HCT116 (cell line): ENCODE results near the gene ATRAID. TPM values are rescaled to one million over a fixed set of nuclear protein-coding genes. Genes with fewer than 3 reads are reported as not detected.

ENCODE experiments used
- ATAC-seq: fragments of 200-7000 bp; cut with Tn5 transposase; 2 replicates; pipeline ENCODE4 v1.9.1; 2020; ENCODE audit warnings: mild to moderate bottlenecking, moderate library complexity
- BruUV-seq: library from RNA; stranded (reverse); fragments of 400-500 nt; replicated peaks from 2 replicates; lab custom pipeline; 2021; lab: Mats Ljungman, UMichigan
- CTCF ChIA-PET: fragments of 300-600 bp; sonication (Branson Sonifier 250); formaldehyde crosslinking; loops from one replicate; lab custom pipeline; 2021; ENCODE audit warnings: antibody characterized with exemption; lab: Charles Lee
- POLR2A ChIA-PET: fragments of 300-600, 350-600 bp; sonication (Branson Sonifier 250); formaldehyde crosslinking; loops from one replicate; lab custom pipeline; 2021; ENCODE audit warnings: antibody characterized with exemption; lab: Charles Lee
- RAD21 ChIA-PET, 2 experiments: fragments of 300-600 bp; sonication (Branson Sonifier 250); formaldehyde crosslinking; loops; one replicate each; lab custom pipeline; 2023; ENCODE audit warnings: low total read pairs in 2 of 2; ENCODE audit not compliant: uncharacterized antibody in 2 of 2, unreplicated experiment in 2 of 2, low non-redundant PET in 1 of 2; lab: Charles Lee
- DNase-seq: peaks from one replicate; pipeline ENCODE4 v3.0.0-alpha.2; 2010; ENCODE audit warnings: low read depth, low spot score
- H2AFZ ChIP-seq: fragments of 200-600 bp; shearing (Covaris generic), sonication (generic); 2 replicates; pipeline ENCODE4 v1.6.1; 2017; ENCODE audit warnings: low read depth, mixed run types, mixed read lengths, antibody characterized with exemption, low read length; ENCODE audit not compliant: poor library complexity, severe bottlenecking
- H3K27ac ChIP-seq: 2 replicates; pipeline ENCODE4 v1.5.1; 2012; ENCODE audit warnings: low read depth, low read length
- H3K27me3 ChIP-seq: fragments of 200-600 bp; sonication (generic); 2 replicates; pipeline ENCODE4 v1.6.1; 2016; ENCODE audit warnings: mixed run types, low read length, mixed read lengths; ENCODE audit not compliant: insufficient read depth
- H3K36me3 ChIP-seq, 2 experiments: fragments of 200-500 bp in 1 of 2; fragments of 200-600 bp in 1 of 2; sonication (Bioruptor generic) in 1 of 2; sonication (generic) in 1 of 2; 2 replicates each; pipeline versions ENCODE4 v1.5.1 to v1.6.1; 2014 to 2016; ENCODE audit warnings: low read length in 2 of 2, inconsistent platforms in 1 of 2, mixed read lengths in 1 of 2, mixed run types in 1 of 2; ENCODE audit not compliant: insufficient read depth in 2 of 2, control insufficient read depth in 1 of 2
- H3K4me1 ChIP-seq, 2 experiments: fragments of 200-600 bp in 1 of 2; sonication (generic) in 1 of 2; 2 replicates each; pipeline versions ENCODE4 v1.5.1 to v1.6.1; 2012 to 2017; ENCODE audit warnings: low read length in 2 of 2, inconsistent platforms in 1 of 2, mild to moderate bottlenecking in 1 of 2, mixed read lengths in 1 of 2, mixed run types in 1 of 2, moderate library complexity in 1 of 2; ENCODE audit not compliant: insufficient read depth in 2 of 2, control insufficient read depth in 1 of 2
- H3K4me2 ChIP-seq: fragments of 200-600 bp; sonication (generic); 2 replicates; pipeline ENCODE4 v1.6.1; 2017; ENCODE audit warnings: mixed run types, low read length, mixed read lengths
- H3K4me3 ChIP-seq, 2 experiments: fragments of 200-600 bp in 1 of 2; sonication (generic) in 1 of 2; replicated peaks in 1 of 2; 2 replicates each; pipeline ENCODE4 v1.5.1; 2011 to 2016; ENCODE audit warnings: low read length in 2 of 2, control low read depth in 1 of 2, low read depth in 1 of 2, mild to moderate bottlenecking in 1 of 2, mixed read lengths in 1 of 2, mixed run types in 1 of 2
- H3K79me2 ChIP-seq: fragments of 200-600 bp; sonication (generic); 2 replicates; pipeline ENCODE4 v1.6.1; 2017; ENCODE audit warnings: mild to moderate bottlenecking, mixed run types, low read length, moderate library complexity, mixed read lengths; ENCODE audit not compliant: insufficient read depth
- H3K9ac ChIP-seq: fragments of 200-600 bp; sonication (generic); 2 replicates; pipeline ENCODE4 v1.6.1; 2016; ENCODE audit warnings: low read length, mixed read lengths
- H3K9me2 ChIP-seq: fragments of 200-600 bp; sonication (generic), shearing (Covaris generic); 2 replicates; pipeline ENCODE4 v1.6.1; 2017; ENCODE audit warnings: mixed run types, mild to moderate bottlenecking, moderate library complexity; ENCODE audit not compliant: insufficient read depth
- H3K9me3 ChIP-seq, 2 experiments: fragments of 200-500 bp in 1 of 2; fragments of 200-600 bp in 1 of 2; sonication (Bioruptor generic) in 1 of 2; sonication (generic) in 1 of 2; 2 replicates each; pipeline ENCODE4 v1.6.1; 2014 to 2017; ENCODE audit warnings: low read length in 2 of 2, mixed read lengths in 2 of 2, inconsistent platforms in 1 of 2, low read depth in 1 of 2, mild to moderate bottlenecking in 1 of 2, mixed run types in 1 of 2, moderate library complexity in 1 of 2; ENCODE audit not compliant: control insufficient read depth in 1 of 2, insufficient read depth in 1 of 2
- H4K20me1 ChIP-seq: fragments of 200-600 bp; sonication (generic), shearing (Covaris generic); 2 replicates; pipeline ENCODE4 v1.6.1; 2017; ENCODE audit warnings: mixed run types, mild to moderate bottlenecking, moderate library complexity; ENCODE audit not compliant: insufficient read depth
- CBX3 ChIP-seq: IDR thresholded peaks from 2 replicates; pipeline ENCODE4 v1.6.1; 2012; ENCODE audit warnings: low read depth
- CEBPB ChIP-seq: IDR thresholded peaks from 2 replicates; pipeline ENCODE4 v1.6.1; 2012; ENCODE audit warnings: low read depth
- EGR1 ChIP-seq: IDR thresholded peaks from 2 replicates; pipeline ENCODE4 v1.6.1; 2012; ENCODE audit warnings: low read depth
- EZH2phosphoT487 ChIP-seq: fragments of 200-600 bp; IDR thresholded peaks from 2 replicates; pipeline ENCODE4 v1.6.1; 2018; ENCODE audit warnings: antibody characterized with exemption, borderline replicate concordance
- FOSL1 ChIP-seq: IDR thresholded peaks from 2 replicates; pipeline ENCODE4 v1.6.1; 2012; ENCODE audit warnings: low read depth
- JUND ChIP-seq: IDR thresholded peaks from 2 replicates; pipeline ENCODE4 v1.6.1; 2012
- POLR2A ChIP-seq: IDR thresholded peaks from 2 replicates; pipeline ENCODE4 v1.7.0; 2011; ENCODE audit warnings: borderline replicate concordance; ENCODE audit not compliant: insufficient read depth, insufficient read length; ENCODE audit errors: extremely low read depth
- RAD21 ChIP-seq: IDR thresholded peaks from 2 replicates; pipeline ENCODE4 v1.6.1; 2012; ENCODE audit warnings: low read depth, mild to moderate bottlenecking
- SIN3A ChIP-seq: IDR thresholded peaks from 2 replicates; pipeline ENCODE4 v1.6.1; 2012; ENCODE audit warnings: low read depth
- SP1 ChIP-seq: IDR thresholded peaks from 2 replicates; pipeline ENCODE4 v1.6.1; 2012; ENCODE audit warnings: low read depth
- SRF ChIP-seq: IDR thresholded peaks from 2 replicates; pipeline ENCODE4 v1.6.1; 2012; ENCODE audit warnings: low read depth
- TCF7L2 ChIP-seq: IDR thresholded peaks from 2 replicates; pipeline ENCODE4 v1.7.0; 2011; ENCODE audit warnings: borderline replicate concordance, inconsistent platforms; ENCODE audit not compliant: insufficient read depth, insufficient read length; ENCODE audit errors: extremely low read depth
- intact Hi-C: fragments of 100-400 bp; cut with micrococcal nuclease; formaldehyde crosslinking; loops from 2 replicates; pipeline ENCODE4 v1.10.0; 2022
- total RNA-seq: library from RNA; stranded (reverse); gene quantifications from one replicate; pipeline ENCODE4 v1.2.1, GENCODE V29; 2021; ENCODE audit not compliant: unreplicated experiment
- TF ChIP-seq, protein P1 (sequence below): IDR thresholded peaks from 2 replicates; pipeline ENCODE4 v1.6.1; 2011; ENCODE audit warnings: mild to moderate bottlenecking, low read length, moderate library complexity; ENCODE audit not compliant: insufficient replicate concordance; ENCODE audit errors: extremely low read depth
- TF ChIP-seq, protein P2 (sequence below): IDR thresholded peaks from 2 replicates; pipeline ENCODE4 v1.6.1; 2012
- TF ChIP-seq, protein P3 (sequence below): IDR thresholded peaks from 2 replicates; pipeline ENCODE4 v1.6.1; 2012; ENCODE audit warnings: low read depth

Gene ATRAID
- total RNA-seq, 1 experiment from 2014 or later = 93.6 TPM

DNA sequence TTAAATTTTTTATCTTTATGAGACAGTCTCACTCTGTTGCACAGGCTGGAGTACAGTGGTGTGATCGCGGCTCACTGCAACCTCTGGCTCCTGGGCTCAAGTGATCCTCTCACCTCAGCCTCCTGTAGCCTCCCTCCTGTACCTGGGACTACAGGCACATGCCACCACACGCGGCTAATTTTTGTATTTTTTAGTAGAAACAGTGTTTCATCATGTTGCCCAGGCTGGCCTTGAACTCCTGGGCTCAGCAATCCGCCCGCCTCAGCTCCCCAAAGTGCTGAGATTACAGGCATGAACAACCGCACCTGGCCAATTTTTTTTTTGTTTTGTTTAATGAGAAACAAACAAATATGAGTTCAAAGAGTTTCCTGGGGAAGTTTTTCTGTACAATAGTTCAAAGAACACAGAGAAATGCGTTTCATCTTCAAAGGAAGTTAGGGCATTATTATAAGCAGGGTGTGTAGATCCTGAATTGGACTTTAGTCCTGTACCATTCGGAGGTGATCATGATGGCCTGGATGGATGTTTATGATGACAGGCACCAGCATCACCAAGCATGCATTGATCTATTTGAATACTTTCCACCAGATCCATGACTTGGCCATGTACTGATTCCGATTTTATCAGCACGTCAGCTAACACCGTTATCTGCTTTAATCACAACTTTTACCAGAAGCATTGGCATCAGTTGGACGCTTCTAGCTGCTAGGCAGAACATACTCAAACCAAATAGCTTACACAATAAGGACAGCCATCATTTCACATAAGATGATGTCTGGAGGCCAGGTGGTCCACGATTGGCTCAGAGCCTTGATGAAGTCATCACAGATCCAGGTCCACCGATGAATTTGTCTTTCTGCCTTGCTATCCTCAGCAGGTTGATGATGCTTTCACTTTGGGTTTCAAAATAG lies 34.1 kb upstream of the ATRAID start (continued):
- TF ChIP-seq, protein P1, sequence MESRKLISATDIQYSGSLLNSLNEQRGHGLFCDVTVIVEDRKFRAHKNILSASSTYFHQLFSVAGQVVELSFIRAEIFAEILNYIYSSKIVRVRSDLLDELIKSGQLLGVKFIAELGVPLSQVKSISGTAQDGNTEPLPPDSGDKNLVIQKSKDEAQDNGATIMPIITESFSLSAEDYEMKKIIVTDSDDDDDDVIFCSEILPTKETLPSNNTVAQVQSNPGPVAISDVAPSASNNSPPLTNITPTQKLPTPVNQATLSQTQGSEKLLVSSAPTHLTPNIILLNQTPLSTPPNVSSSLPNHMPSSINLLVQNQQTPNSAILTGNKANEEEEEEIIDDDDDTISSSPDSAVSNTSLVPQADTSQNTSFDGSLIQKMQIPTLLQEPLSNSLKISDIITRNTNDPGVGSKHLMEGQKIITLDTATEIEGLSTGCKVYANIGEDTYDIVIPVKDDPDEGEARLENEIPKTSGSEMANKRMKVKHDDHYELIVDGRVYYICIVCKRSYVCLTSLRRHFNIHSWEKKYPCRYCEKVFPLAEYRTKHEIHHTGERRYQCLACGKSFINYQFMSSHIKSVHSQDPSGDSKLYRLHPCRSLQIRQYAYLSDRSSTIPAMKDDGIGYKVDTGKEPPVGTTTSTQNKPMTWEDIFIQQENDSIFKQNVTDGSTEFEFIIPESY = no peak
- TF ChIP-seq, protein P2, sequence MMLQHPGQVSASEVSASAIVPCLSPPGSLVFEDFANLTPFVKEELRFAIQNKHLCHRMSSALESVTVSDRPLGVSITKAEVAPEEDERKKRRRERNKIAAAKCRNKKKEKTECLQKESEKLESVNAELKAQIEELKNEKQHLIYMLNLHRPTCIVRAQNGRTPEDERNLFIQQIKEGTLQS = no peak
- TF ChIP-seq SP1 = no peak
- no peak for TF ChIP-seq CEBPB
- TF ChIP-seq SRF = no peak

DNA sequence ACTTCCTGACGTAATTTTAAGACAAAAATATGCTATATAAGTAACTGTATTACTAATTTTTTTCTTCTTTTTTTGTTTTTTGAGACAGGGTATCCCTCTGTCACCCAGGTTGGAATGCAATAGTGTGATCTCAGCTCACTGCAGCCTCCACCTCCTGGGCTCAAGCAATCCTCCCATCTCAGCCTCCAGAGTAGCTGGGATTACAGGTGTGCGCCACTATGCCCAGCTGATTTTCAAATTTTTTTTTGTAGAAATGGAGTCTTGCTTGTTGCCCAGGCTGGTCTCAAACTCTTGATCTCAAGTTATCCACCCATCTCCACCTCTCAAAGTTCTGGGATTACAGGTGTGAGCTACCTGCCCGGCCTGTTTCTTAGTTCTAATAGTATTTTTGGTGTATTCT lies 33.4 kb upstream of the ATRAID start:
- intact Hi-C loops = no loop called here
- TF ChIP-seq RAD21 (no peak), CBX3 (no peak), TCF7L2 (no peak), FOSL1 (no peak), EGR1 (no peak), CEBPB (no peak), SIN3A (no peak), POLR2A (no peak), EZH2phosphoT487 (no peak), JUND (no peak)
- TF ChIP-seq, protein P2 = no peak
- TF ChIP-seq, protein P3, sequence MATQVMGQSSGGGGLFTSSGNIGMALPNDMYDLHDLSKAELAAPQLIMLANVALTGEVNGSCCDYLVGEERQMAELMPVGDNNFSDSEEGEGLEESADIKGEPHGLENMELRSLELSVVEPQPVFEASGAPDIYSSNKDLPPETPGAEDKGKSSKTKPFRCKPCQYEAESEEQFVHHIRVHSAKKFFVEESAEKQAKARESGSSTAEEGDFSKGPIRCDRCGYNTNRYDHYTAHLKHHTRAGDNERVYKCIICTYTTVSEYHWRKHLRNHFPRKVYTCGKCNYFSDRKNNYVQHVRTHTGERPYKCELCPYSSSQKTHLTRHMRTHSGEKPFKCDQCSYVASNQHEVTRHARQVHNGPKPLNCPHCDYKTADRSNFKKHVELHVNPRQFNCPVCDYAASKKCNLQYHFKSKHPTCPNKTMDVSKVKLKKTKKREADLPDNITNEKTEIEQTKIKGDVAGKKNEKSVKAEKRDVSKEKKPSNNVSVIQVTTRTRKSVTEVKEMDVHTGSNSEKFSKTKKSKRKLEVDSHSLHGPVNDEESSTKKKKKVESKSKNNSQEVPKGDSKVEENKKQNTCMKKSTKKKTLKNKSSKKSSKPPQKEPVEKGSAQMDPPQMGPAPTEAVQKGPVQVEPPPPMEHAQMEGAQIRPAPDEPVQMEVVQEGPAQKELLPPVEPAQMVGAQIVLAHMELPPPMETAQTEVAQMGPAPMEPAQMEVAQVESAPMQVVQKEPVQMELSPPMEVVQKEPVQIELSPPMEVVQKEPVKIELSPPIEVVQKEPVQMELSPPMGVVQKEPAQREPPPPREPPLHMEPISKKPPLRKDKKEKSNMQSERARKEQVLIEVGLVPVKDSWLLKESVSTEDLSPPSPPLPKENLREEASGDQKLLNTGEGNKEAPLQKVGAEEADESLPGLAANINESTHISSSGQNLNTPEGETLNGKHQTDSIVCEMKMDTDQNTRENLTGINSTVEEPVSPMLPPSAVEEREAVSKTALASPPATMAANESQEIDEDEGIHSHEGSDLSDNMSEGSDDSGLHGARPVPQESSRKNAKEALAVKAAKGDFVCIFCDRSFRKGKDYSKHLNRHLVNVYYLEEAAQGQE = no peak
- no peaks in the 10 kb centered on the region for H3K79me2 ChIP-seq
- ATAC-seq = no peak
- no peak overlapping the region for H3K4me2 ChIP-seq
- CTCF ChIA-PET = no interaction called here
- POLR2A ChIA-PET = no interaction called here
- no TSS peak for BruUV-seq
- DNase-seq = no peak
- H2AFZ ChIP-seq = no peak overlapping the region
- H3K4me1 ChIP-seq = no peaks in the 10 kb centered on the region
- no peak overlapping the region for H3K9ac ChIP-seq
- H3K9me3 ChIP-seq = no peaks in the 10 kb centered on the region
- H3K36me3 ChIP-seq = no peaks in the 10 kb centered on the region
- RAD21 ChIA-PET = no interaction called here
- no peak overlapping the region for H3K4me3 ChIP-seq
- no peaks in the 10 kb centered on the region for H4K20me1 ChIP-seq
- no peak overlapping the region for H3K27ac ChIP-seq
- peaks cover 16% of the 10 kb centered on the region; the same call in 1 of the 2 replicates for H3K27me3 ChIP-seq
- no peaks in the 10 kb centered on the region for H3K9me2 ChIP-seq
